Effector CD8-positive, alpha-beta T cell (primary cell): ENCODE results near the gene TMEM87B.
A peak's percentile ranks its signal among the peaks of the same experiment; 100 is the strongest.
"Not testable (repeated sequence)": the region's sequence is repeated elsewhere in the genome, so short reads cannot be mapped to it uniquely, and the experiment has no call there.

ENCODE experiments used
- DNase-seq: peaks from one replicate; lab custom pipeline; 2025; lab: John Stamatoyannopoulos, UW

TMEM87B gene

GRCh38 chr2:112121682-112122254 lies 66.7 kb downstream of the TMEM87B start:
- DNase-seq, result peak; percentile 5

GRCh38 chr2:112129060-112129459 lies 74.0 kb downstream of the TMEM87B start:
- no peak for DNase-seq

GRCh38 chr2:112133344-112133743 lies 78.3 kb downstream of the TMEM87B start:
- DNase-seq, result no peak

GRCh38 chr2:112134120-112134519 lies 79.1 kb downstream of the TMEM87B start:
- DNase-seq, result no peak

DNA sequence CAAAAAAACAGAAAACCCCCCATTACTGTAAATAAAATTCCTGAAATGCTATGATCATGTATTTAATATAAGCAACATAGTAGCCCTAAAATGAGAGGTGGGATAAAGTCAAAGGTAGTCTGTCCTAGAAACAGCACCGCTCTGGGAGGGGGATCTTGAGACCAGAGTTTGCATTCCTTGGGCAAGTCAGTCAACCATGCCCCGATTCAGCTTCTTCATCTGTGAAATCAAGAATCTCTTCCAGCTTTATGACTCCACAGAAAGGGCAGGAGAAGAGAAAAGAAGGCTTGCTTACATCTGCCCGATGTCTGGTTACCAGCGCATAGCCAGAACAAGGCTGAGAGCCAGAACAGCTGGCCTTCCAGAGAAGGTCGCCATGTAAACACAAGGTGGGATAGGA lies 81.0 kb downstream of the TMEM87B start:
- DNase-seq, result no peak

- no peak for DNase-seq
Measured at GRCh38 chr2:112137516-112138158, 82.6 kb downstream of the TMEM87B start.

DNA sequence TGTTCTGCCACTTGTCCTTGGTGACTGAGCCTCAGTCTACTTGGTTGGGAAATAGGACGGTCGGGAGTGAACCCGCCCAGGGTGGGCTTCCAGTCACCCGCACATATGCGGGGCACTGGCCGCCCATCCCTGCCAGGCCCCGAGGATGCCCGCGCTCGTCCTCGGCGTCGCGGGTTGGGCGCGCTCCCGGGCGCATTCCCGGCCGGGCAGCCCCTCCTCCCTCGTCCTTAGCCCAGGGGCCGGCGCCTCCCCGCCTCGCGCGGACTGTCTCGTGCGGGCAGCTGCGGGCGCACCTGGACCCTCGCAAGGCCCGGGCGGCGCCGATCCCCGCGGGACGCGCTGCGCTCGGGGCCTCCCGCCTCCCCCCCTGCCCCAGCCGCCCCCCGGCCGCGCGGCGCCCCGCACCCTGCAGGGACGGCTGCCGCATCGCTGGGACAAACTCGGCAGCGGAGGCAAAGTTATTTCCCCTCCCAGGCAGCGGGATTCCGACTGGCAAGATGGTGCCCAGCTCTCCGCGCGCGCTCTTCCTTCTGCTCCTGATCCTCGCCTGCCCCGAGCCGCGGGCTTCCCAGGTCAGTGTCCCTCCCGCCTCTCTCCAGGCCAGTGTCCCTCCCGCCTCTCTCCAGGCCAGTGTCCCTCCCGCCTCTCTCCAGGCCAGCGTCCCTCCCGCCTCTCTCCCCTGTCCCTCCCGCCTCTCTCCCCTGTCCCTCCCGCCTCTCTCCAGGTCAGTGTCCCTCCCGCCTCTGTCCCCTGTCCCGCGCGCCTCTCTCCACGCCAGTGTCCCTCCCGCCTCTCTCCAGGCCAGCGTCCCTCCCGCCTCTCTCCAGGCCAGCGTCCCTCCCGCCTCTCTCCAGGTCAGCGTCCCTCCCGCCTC lies 83.3 kb downstream of the TMEM87B start, which contains the start of gene FBLN7:
Gene FBLN7 (plus strand): TSS at position 227 of the 874 bp plus-strand sequence. CDS start 271 bp downstream, at position 498.
- no peak for DNase-seq

DNA sequence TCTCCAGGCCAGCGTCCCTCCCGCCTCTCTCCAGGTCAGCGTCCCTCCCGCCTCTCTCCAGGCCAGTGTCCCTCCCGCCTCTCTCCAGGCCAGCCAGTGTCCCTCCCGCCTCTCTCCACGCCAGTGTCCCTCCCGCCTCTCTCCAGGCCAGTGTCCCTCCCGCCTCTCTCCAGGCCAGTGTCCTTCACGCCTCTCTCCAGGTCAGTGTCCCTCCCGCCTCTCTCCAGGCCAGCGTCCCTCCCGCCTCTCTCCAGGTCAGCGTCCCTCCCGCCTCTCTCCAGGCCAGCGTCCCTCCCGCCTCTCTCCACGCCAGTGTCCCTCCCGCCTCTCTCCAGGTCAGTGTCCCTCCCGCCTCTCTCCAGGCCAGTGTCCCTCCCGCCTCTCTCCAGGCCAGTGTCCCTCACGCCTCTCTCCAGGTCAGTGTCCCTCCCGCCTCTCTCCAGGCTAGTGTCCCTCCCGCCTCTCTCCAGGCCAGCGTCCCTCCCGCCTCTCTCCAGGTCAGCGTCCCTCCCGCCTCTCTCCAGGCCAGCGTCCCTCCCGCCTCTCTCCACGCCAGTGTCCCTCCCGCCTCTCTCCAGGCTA lies 84.1 kb downstream of the TMEM87B start:
- not testable (repeated sequence) for DNase-seq

DNA sequence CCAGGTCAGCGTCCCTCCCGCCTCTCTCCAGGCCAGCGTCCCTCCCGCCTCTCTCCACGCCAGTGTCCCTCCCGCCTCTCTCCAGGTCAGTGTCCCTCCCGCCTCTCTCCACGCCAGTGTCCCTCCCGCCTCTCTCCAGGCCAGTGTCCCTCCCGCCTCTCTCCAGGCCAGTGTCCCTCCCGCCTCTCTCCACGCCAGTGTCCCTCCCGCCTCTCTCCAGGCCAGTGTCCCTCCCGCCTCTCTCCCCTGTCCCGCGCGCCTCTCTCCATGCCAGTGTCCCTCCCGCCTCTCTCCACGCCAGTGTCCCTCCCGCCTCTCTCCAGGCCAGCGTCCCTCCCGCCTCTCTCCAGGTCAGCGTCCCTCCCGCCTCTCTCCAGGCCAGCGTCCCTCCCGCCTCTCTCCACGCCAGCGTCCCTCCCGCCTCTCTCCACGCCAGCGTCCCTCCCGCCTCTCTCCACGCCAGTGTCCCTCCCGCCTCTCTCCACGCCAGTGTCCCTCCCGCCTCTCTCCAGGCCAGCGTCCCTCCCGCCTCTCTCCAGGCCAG lies 84.7 kb downstream of the TMEM87B start:
- DNase-seq, result not testable (repeated sequence)

DNA sequence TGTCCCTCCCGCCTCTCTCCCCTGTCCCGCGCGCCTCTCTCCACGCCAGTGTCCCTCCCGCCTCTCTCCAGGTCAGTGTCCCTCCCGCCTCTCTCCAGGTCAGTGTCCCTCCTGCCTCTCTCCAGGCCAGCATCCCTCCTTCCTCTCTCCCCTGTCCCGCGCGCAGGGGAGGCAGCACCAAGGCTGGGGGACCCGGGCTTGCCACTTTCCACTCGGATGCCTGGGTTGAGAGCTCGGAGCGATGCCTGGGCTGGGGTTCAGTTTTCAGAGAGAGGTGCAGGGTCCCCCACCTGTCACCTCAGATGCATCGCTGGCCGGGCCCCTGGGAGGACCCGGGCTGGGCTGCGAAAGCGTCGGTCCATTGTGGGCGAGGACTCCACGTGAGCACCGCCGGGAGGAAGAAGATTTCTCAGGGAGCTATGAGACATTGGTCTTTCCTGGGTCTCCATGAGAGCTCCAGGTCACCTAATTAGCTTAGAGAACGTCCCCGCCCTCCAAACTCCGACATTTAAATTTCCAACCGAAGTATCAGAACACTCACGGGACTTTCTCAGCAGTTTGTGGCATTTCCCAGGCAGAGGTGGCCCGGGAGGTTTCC lies 85.2 kb downstream of the TMEM87B start:
- DNase-seq, result no peak

GRCh38 chr2:112140899-112141625 lies 86.0 kb downstream of the TMEM87B start:
- no peak for DNase-seq

- no peak for DNase-seq
Measured at GRCh38 chr2:112141626-112142007, 86.5 kb downstream of the TMEM87B start.

DNA sequence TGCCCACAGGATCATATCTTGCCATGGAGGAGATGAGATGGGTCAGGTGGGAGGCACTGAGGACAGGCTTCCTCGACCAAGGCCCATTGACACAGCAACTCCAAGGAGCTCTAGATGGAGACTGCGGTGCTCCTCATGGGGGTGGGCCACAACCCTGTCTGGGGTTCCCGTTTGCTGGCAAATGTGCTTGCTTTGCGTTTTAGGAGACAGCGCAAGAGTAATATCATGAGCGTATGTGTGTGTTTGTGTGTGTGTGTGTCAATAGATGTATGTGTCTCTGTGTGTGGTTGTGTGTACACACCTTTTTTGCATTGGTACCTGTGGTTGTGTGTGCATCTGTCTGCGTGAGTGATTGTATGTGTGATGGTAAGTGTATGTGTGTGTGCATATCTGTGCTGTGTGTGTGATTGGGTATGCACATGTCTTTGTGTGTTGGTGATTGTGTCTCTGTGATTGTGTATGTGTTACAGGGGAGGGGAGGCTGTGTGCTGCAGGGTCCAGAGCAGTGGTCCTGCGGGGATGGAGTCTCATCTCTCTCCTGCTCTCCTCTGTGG lies 87.5 kb downstream of the TMEM87B start:
- no peak for DNase-seq

- DNase-seq, result no peak
Measured at GRCh38 chr2:112143150-112143549, 88.1 kb downstream of the TMEM87B start.

DNA sequence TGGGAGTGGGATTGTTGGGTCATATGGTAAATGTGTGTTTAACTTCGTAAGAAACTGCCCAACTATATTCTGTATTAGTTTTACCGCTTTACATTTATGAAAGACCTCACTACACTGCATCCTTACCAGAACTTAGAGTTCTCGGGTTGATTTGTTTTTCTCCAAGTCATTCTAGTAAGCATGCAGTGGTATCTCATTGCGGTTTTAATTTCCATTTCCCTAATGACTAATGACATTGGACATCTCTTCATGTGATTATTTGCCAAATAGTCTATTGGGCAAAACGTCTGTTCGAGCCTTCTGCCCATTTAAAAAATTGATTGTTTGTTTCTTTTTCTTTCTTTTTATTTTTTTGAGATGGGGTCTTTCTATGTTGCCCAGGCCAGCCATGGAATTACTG lies 89.9 kb downstream of the TMEM87B start:
- no peak for DNase-seq

DNA sequence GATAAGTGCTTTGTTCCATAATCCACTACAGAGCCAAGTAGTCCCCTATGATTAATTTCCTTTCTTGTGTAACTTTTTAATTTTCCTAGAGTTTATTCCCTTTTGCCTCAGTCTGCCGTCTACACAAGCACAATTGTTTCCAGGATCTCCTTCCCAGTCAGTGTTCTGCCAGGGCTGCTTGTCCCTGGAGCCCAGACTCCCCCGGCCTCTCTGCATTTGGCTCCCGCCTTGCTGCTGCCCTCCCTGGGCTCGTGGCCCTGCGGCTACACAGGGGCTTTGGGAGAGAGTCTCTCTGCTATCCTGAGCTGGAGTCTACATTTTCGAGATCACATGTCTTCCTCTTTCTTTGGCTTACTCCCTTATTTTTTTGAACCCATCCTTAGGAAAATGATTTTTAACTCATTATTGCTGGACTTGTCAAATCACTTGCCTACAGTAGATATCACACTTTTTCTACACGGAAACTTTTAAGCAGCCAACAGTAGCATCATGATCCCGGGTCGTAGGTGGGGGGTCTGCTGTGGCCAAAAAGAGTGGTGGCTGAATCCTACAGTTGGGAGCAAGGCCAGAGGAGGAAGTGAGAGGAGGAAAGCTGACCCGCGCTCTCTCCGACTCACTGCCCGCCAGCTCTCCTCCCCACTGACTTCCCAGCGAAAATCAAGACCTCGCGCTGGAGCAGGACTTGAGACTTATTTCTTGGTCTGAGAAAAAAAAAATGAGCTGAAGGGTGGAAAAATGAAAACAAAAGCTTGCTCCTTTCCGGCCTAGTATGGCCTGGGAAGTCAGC lies 92.5 kb downstream of the TMEM87B start:
- no peak for DNase-seq

DNA sequence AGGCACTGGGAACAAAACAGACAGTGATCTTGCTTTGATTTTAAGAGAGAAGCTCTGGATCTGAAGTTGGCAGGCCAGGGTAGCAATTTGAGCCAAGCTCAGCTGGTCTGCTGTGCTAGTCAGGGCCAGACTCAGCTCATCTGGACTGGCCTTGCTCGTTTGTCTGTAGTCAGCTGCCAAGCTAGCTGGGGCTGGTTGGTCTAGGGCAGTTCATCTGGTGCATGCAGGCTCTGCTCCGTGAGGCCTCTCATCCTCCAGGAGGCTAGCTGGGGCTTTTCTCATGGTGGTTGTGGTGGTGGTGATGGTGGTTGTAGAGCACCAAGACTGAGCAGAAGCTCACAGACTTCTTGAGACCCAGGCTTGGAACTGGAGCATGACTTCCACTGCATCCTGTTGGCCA lies 93.4 kb downstream of the TMEM87B start:
- no peak for DNase-seq

GRCh38 chr2:112149194-112149593 lies 94.1 kb downstream of the TMEM87B start:
- no peak for DNase-seq

DNA sequence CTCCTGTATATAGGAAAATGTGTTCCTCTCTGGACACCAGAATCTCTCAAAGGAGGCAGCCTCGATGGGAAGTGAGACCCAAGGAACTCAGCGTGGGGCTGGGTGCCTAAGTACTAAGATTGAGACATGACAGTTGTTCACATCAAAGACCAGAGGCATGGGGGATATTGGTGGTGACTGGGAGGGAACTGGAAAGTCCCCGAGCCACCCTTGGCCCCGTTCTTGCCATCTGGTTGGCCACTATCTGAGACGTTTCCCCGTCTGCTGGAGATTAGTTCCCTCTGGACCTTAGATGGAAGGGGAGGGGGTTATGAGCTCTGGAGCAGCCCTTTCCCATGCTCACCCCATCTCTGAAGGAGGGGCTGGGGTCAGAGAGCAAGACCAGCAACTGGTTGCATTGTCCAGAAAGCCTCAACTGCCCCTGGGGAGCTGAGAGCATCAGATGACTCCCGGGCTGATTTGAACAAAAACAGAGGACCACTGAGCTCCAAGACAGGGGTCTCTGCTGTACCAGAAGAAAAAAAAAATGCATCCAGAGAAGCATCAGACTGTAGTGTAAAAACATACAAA lies 94.9 kb downstream of the TMEM87B start:
- DNase-seq, result no peak

GRCh38 chr2:112150447-112150846 lies 95.4 kb downstream of the TMEM87B start:
- no peak for DNase-seq
